ENCODE data around the gene GOT1. TPM values are rescaled to one million over a fixed set of nuclear protein-coding genes. Genes with fewer than 3 reads are reported as not detected.

Gene GOT1
- total RNA-seq, 4 donors from 2014 or later, result 8.5 to 54.8 (median 24.3) TPM

DNA sequence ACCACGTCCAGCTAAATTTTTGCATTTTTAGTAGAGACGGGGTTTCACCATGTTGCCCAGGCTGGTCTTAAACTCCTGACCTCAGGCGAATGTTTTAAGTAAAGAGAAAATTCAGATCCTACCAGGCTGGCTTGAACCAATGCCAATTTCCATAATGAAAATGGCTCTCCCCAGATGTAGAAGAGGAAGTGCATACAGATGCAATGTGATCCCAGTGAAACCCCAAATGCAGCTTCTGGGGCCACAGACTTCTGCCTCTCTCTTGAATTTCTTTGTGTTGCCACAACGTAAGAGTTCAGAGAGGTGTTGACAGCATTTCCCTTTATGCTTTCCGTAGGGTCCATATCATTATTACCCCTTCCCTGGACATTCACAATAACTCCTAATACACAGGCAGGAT, 29.6 kb upstream of the GOT1 start:
- 50 to 61% methylated on average over 5 of the region's 5 CpGs for WGBS, 2 donors
- H3K4me3 ChIP-seq (ENCODE audit: low read depth, poor library complexity, severe bottlenecking), result no peak overlapping the region
- TF ChIP-seq POLR2A (IDR thresholded peaks at IDR 0.05), result no peak
- TF ChIP-seq, protein P1, sequence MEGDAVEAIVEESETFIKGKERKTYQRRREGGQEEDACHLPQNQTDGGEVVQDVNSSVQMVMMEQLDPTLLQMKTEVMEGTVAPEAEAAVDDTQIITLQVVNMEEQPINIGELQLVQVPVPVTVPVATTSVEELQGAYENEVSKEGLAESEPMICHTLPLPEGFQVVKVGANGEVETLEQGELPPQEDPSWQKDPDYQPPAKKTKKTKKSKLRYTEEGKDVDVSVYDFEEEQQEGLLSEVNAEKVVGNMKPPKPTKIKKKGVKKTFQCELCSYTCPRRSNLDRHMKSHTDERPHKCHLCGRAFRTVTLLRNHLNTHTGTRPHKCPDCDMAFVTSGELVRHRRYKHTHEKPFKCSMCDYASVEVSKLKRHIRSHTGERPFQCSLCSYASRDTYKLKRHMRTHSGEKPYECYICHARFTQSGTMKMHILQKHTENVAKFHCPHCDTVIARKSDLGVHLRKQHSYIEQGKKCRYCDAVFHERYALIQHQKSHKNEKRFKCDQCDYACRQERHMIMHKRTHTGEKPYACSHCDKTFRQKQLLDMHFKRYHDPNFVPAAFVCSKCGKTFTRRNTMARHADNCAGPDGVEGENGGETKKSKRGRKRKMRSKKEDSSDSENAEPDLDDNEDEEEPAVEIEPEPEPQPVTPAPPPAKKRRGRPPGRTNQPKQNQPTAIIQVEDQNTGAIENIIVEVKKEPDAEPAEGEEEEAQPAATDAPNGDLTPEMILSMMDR (IDR thresholded peaks at IDR 0.05), result no peak
- intact Hi-C loops (cut with DNase I; ENCODE audit: low total_unique reads), result no loop called here
- DNase-seq (ENCODE audit: low spot score in 2 of 2), result no peak

DNA sequence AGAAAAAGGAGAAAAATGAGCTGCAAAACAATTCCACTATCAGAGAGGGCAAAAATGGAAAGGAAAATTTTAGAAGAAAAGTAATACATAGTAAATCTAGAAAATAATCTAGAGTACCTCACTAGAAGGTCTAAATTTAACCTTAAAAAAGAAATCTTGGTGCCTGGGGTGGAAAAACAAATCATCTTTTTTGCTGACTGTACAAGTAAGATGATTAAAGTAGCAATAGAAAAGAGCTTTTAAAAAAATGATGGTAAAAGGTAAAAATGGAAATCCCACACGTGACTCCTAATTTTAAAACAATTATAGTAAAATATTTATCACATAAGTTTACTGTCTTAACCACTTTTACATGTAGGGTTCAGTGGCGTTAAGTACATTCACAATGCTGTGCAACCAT, 28.8 kb upstream of the GOT1 start:
- no peak for DNase-seq (ENCODE audit: low spot score in 2 of 2)
- TF ChIP-seq, protein P1 (IDR thresholded peaks at IDR 0.05), result no peak
- no peak for TF ChIP-seq POLR2A (IDR thresholded peaks at IDR 0.05)
- H3K4me3 ChIP-seq (ENCODE audit: low read depth, poor library complexity, severe bottlenecking), result no peak overlapping the region
- WGBS, 2 donors, result 53 to 54% methylated on average over 2 of the region's 2 CpGs
- intact Hi-C loops (cut with DNase I; ENCODE audit: low total_unique reads), result no loop called here

DNA sequence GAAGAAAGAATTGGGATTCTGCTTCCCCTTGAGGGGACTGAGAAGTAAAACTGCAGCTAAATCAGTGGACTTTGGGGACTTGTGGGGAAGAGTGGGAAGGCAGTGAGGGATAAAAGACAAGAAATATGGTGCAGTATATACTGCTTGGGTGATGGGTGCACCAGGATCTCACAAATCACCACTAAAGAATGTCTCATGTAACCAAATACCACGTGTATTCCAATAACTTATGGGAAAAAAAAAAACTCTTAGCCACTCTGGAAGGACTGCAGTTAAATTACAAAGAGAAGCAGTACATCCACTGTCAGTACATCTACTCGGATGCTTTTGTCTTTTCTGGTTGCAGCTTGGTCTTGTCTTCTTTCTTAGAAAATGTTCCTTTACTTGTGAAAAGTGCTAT, 27.4 kb upstream of the GOT1 start:
- no peak for DNase-seq (ENCODE audit: low spot score in 2 of 2)
- TF ChIP-seq, protein P1 (IDR thresholded peaks at IDR 0.05), result no peak
- TF ChIP-seq POLR2A (IDR thresholded peaks at IDR 0.05), result no peak
- WGBS, 2 donors, result 49 to 51% methylated on average over 2 of the region's 2 CpGs
- intact Hi-C loops (cut with DNase I; ENCODE audit: low total_unique reads), result no loop called here
- no peak overlapping the region for H3K4me3 ChIP-seq (ENCODE audit: low read depth, poor library complexity, severe bottlenecking)

DNA sequence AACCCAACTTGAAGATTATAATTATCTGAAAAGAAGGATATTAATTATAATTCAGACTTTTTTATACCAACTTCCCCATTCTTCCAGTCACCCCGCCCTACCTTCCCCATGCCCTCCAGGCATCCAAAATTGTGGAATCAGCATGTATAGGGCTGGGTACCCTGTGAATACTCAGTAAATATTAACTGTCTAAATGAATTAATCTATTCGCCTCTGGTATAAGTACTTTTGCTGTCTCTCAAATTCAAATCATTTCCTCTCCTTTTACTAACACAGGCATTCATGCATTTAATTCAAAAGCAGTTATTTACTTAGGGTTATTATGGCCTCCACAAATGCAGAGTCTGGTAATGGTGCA, 26.5 kb upstream of the GOT1 start:
- TF ChIP-seq, protein P1 (IDR thresholded peaks at IDR 0.05), result no peak
- TF ChIP-seq POLR2A (IDR thresholded peaks at IDR 0.05), result no peak
- intact Hi-C loops (cut with DNase I; ENCODE audit: low total_unique reads), result no loop called here
- 44 to 55% methylated on average over 2 of the region's 2 CpGs for WGBS, 2 donors
- no peak for DNase-seq (ENCODE audit: low spot score in 2 of 2)
- H3K4me3 ChIP-seq (ENCODE audit: low read depth, poor library complexity, severe bottlenecking), result no peak overlapping the region

DNA sequence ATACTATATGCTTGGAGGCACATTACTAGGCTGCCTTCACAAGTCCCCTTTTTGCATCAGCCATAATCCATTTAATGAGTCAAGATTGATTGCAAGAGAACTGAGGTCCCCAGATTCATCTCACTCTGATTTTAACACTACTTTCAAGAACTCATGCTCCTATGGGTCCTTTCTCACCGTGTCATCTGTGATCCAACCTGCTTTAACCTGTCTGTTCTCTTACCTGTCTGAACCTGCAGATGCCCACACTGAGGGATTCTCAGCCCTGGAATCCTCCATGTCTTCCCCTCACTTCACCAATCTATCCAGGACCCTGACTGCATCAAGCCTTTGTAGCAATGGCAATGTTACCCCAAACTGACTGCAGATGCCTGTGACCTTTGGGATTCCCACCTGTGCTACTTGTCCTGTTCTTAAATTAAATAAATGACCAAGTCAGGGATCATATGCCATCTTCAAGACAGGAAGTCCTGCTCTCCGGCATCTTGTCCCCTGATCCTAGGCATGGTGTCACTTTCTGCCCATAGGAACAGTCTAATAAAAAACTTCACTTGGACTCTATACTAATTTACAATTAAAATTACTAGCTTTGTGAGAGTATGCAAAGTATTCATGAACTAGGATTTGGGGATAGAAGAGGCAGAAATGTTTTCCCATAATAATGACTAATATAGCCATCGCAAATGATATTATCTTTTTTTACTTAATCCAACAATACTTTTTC, 25.9 kb upstream of the GOT1 start:
- TF ChIP-seq, protein P1 (IDR thresholded peaks at IDR 0.05), result no peak
- no peak for TF ChIP-seq POLR2A (IDR thresholded peaks at IDR 0.05)
- intact Hi-C loops (cut with DNase I; ENCODE audit: low total_unique reads), result no loop called here
- no peak for DNase-seq (ENCODE audit: low spot score in 2 of 2)
- 55 to 62% methylated on average over 3 of the region's 3 CpGs for WGBS, 2 donors
- no peak overlapping the region for H3K4me3 ChIP-seq (ENCODE audit: low read depth, poor library complexity, severe bottlenecking)

DNA sequence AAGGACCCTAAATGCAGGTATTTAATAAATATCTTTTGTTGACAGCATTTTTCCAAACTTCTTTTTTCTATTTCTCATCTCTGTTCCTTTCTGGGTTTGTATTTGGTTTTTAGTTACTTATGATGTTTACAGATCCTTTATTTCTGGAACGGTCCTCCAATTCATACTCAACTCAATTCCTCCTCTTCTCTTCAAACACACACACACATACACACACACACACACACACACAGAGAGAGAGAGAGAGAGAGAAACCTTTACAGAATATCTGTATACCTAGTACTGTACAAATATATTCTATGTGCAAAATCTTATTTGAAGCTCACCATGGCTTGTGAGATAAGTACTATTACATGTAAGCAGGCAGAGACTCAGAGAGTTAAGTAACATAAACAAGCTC, 21.6 kb upstream of the GOT1 start:
- 91 to 94% methylated on average over 1 of the region's 1 CpG for WGBS, 2 donors
- TF ChIP-seq, protein P1 (IDR thresholded peaks at IDR 0.05), result no peak
- TF ChIP-seq POLR2A (IDR thresholded peaks at IDR 0.05), result no peak
- DNase-seq (ENCODE audit: low spot score in 2 of 2), result no peak
- intact Hi-C loops (cut with DNase I; ENCODE audit: low total_unique reads), result no loop called here
- H3K4me3 ChIP-seq (ENCODE audit: low read depth, poor library complexity, severe bottlenecking), result no peak overlapping the region
